Astrocyte (in vitro differentiated cells and primary cell): Measurements from ENCODE around the gene GJD3. TPM values are rescaled to one million over a fixed set of nuclear protein-coding genes. Genes with fewer than 3 reads are reported as not detected.
A peak's percentile ranks its signal among the peaks of the same experiment; 100 is the strongest.
"Not testable (repeated sequence)": the region's sequence is repeated elsewhere in the genome, so short reads cannot be mapped to it uniquely, and the experiment has no call there.

Experiments used
- DNase-seq: peaks from one replicate; pipeline ENCODE4 v3.0.0-alpha.2; 2010; ENCODE audit warnings: low read depth
- FAIRE-seq: peaks from 2 replicates; lab custom pipeline; 2011; peaks lifted over from hg19 to GRCh38; lab: Jason Lieb, UNC
- H2AFZ ChIP-seq: 2 replicates; pipeline ENCODE4 v1.6.0; 2012; ENCODE audit warnings: low read depth, low read length, inconsistent platforms
- H3K27ac ChIP-seq: 2 replicates; pipeline ENCODE4 v1.5.1; 2011; ENCODE audit warnings: low read depth, low read length, inconsistent platforms
- H3K27me3 ChIP-seq: 2 replicates; pipeline ENCODE4 v1.6.0; 2011; ENCODE audit warnings: low read length, inconsistent platforms; ENCODE audit not compliant: insufficient read depth
- H3K36me3 ChIP-seq: 2 replicates; pipeline ENCODE4 v1.5.1; 2011; ENCODE audit warnings: low read length, inconsistent platforms; ENCODE audit not compliant: insufficient read depth
- H3K4me1 ChIP-seq: 2 replicates; pipeline ENCODE4 v1.5.1; 2011; ENCODE audit warnings: low read length, inconsistent platforms; ENCODE audit not compliant: insufficient read depth
- H3K4me2 ChIP-seq: 2 replicates; pipeline ENCODE4 v1.6.0; 2012; ENCODE audit warnings: low read length, inconsistent platforms
- H3K4me3 ChIP-seq: 2 replicates; pipeline ENCODE4 v1.5.1; 2011; ENCODE audit warnings: low read depth, mild to moderate bottlenecking, low read length, inconsistent platforms; ENCODE audit not compliant: insufficient read depth
- H3K79me2 ChIP-seq: 2 replicates; pipeline ENCODE4 v1.6.0; 2012; ENCODE audit warnings: mild to moderate bottlenecking, low read length, inconsistent platforms; ENCODE audit not compliant: insufficient read depth
- H3K9ac ChIP-seq: 2 replicates; pipeline ENCODE4 v1.6.0; 2012; ENCODE audit warnings: mild to moderate bottlenecking, low read length, inconsistent platforms
- H3K9me3 ChIP-seq: 2 replicates; pipeline ENCODE4 v1.5.1; 2012; ENCODE audit warnings: low read depth, mild to moderate bottlenecking, low read length, inconsistent platforms; ENCODE audit not compliant: insufficient read depth
- H4K20me1 ChIP-seq: 2 replicates; pipeline ENCODE4 v1.6.0; 2012; ENCODE audit warnings: low read length, inconsistent platforms; ENCODE audit not compliant: insufficient read depth
- H3K27ac Mint-ChIP-seq: one replicate; pipeline ENCODE4 v1.8.0; 2021; ENCODE audit warnings: mild to moderate bottlenecking, mixed read lengths; ENCODE audit not compliant: unreplicated experiment
- H3K27me3 Mint-ChIP-seq: one replicate; pipeline ENCODE4 v1.8.0; 2021; ENCODE audit warnings: low read depth, mixed read lengths; ENCODE audit not compliant: unreplicated experiment
- H3K36me3 Mint-ChIP-seq: one replicate; pipeline ENCODE4 v1.8.0; 2021; ENCODE audit warnings: low read depth, mixed read lengths; ENCODE audit not compliant: unreplicated experiment
- H3K4me1 Mint-ChIP-seq: one replicate; pipeline ENCODE4 v1.8.0; 2021; ENCODE audit warnings: low read depth, mixed read lengths; ENCODE audit not compliant: unreplicated experiment
- H3K4me3 Mint-ChIP-seq: one replicate; pipeline ENCODE4 v1.8.0; 2021; ENCODE audit warnings: mild to moderate bottlenecking, moderate library complexity, mixed read lengths; ENCODE audit not compliant: unreplicated experiment
- H3K9me3 Mint-ChIP-seq: one replicate; pipeline ENCODE4 v1.8.0; 2021; ENCODE audit warnings: mild to moderate bottlenecking, mixed read lengths; ENCODE audit not compliant: unreplicated experiment
- CTCF ChIP-seq: IDR thresholded peaks from 2 replicates; pipeline ENCODE4 v1.5.1; 2011; ENCODE audit warnings: low read depth, mild to moderate bottlenecking, inconsistent platforms, low read length, moderate library complexity; ENCODE audit not compliant: insufficient read depth
- EZH2 ChIP-seq: IDR thresholded peaks from 2 replicates; pipeline ENCODE4 v1.6.1; 2012; ENCODE audit warnings: mild to moderate bottlenecking, low read length, inconsistent platforms; ENCODE audit not compliant: insufficient read depth
- total RNA-seq: library from RNA; stranded (reverse); gene quantifications from 2 replicates; pipeline ENCODE4 v1.2.1, GENCODE V29; 2021

Gene GJD3
- total RNA-seq, 1 donor from 2014 or later, result 0.43 TPM

GRCh38 chr17:40374821-40375498 is 10.4 kb upstream of the GJD3 start:
- no peaks in the 10 kb centered on the region for H3K36me3 ChIP-seq
- DNase-seq (no peak), FAIRE-seq (no peak)
- no peak overlapping the region for H3K4me2 ChIP-seq
- H3K4me1 ChIP-seq, result no peaks in the 10 kb centered on the region
- no peak overlapping the region for H3K9ac ChIP-seq
- TF ChIP-seq CTCF (no peak), EZH2 (no peak)
- H3K27ac Mint-ChIP-seq, result no peak overlapping the region
- no peak overlapping the region for H2AFZ ChIP-seq
- peak overlapping the region; percentile 42 for H3K4me3 Mint-ChIP-seq
- H3K9me3 ChIP-seq, result no peaks in the 10 kb centered on the region
- no peaks in the 10 kb centered on the region for H4K20me1 ChIP-seq
- H3K27ac ChIP-seq, result no peak overlapping the region
- peaks cover 15% of the 10 kb centered on the region for H3K4me1 Mint-ChIP-seq
- no peak overlapping the region for H3K4me3 ChIP-seq
- H3K9me3 Mint-ChIP-seq, result peaks cover 3% of the 10 kb centered on the region
- peaks cover 4% of the 10 kb centered on the region for H3K27me3 Mint-ChIP-seq
- no peaks in the 10 kb centered on the region for H3K79me2 ChIP-seq
- no peaks in the 10 kb centered on the region for H3K27me3 ChIP-seq
- H3K36me3 Mint-ChIP-seq, result peaks cover 2% of the 10 kb centered on the region

- no peak overlapping the region for H3K27ac ChIP-seq
- H4K20me1 ChIP-seq, result no peaks in the 10 kb centered on the region
- Mint-ChIP-seq H3K4me3 (no peak overlapping the region), H3K27ac (no peak overlapping the region), H3K4me1 (peaks cover 15% of the 10 kb centered on the region), H3K9me3 (peaks cover 3% of the 10 kb centered on the region), H3K27me3 (peaks cover 4% of the 10 kb centered on the region), H3K36me3 (peaks cover 2% of the 10 kb centered on the region)
- H2AFZ ChIP-seq, result no peak overlapping the region
- H3K27me3 ChIP-seq, result no peaks in the 10 kb centered on the region
- TF ChIP-seq CTCF, result no peak
- no peak for TF ChIP-seq EZH2
- DNase-seq, result no peak
- H3K79me2 ChIP-seq, result no peaks in the 10 kb centered on the region
- no peak overlapping the region for H3K9ac ChIP-seq
- H3K4me3 ChIP-seq, result no peak overlapping the region
- no peaks in the 10 kb centered on the region for H3K36me3 ChIP-seq
- H3K4me1 ChIP-seq, result no peaks in the 10 kb centered on the region
- no peak for FAIRE-seq
- H3K9me3 ChIP-seq, result no peaks in the 10 kb centered on the region
- no peak overlapping the region for H3K4me2 ChIP-seq
Observed at GRCh38 chr17:40373999-40374398, 9.5 kb upstream of the GJD3 start.

GRCh38 chr17:40373324-40373723 is 8.8 kb upstream of the GJD3 start:
- H3K27ac Mint-ChIP-seq, result no peak overlapping the region
- H3K4me3 Mint-ChIP-seq, result no peak overlapping the region
- Histone ChIP-seq H3K27me3 (no peaks in the 10 kb centered on the region), H4K20me1 (no peaks in the 10 kb centered on the region), H3K9ac (no peak overlapping the region), H3K4me2 (no peak overlapping the region), H3K27ac (no peak overlapping the region), H2AFZ (no peak overlapping the region), H3K9me3 (no peaks in the 10 kb centered on the region), H3K4me1 (no peaks in the 10 kb centered on the region), H3K79me2 (no peaks in the 10 kb centered on the region), H3K36me3 (no peaks in the 10 kb centered on the region), H3K4me3 (no peak overlapping the region)
- peaks cover 3% of the 10 kb centered on the region for H3K9me3 Mint-ChIP-seq
- FAIRE-seq (no peak), DNase-seq (peak; percentile 7)
- H3K27me3 Mint-ChIP-seq, result peaks cover 4% of the 10 kb centered on the region
- no peak for TF ChIP-seq CTCF
- no peak for TF ChIP-seq EZH2
- H3K36me3 Mint-ChIP-seq, result peaks cover 2% of the 10 kb centered on the region
- H3K4me1 Mint-ChIP-seq, result peaks cover 15% of the 10 kb centered on the region

- not testable (repeated sequence) for FAIRE-seq, H3K9ac ChIP-seq, H3K27ac ChIP-seq, H3K36me3 Mint-ChIP-seq, H3K27me3 ChIP-seq, H3K4me3 ChIP-seq, DNase-seq, H3K9me3 Mint-ChIP-seq, H3K27me3 Mint-ChIP-seq, H3K9me3 ChIP-seq, H3K4me1 ChIP-seq, H3K36me3 ChIP-seq, H2AFZ ChIP-seq, H3K79me2 ChIP-seq, H4K20me1 ChIP-seq, H3K4me2 ChIP-seq
- H3K4me1 Mint-ChIP-seq, result peaks cover 15% of the 10 kb centered on the region
- H3K27ac Mint-ChIP-seq, result peak overlapping the region; percentile 62
- H3K4me3 Mint-ChIP-seq, result peak overlapping the region; percentile 58
Observed at GRCh38 chr17:40372644-40373043, 8.1 kb upstream of the GJD3 start.
